Endothelial cell of umbilical vein (primary cell): ENCODE measurements around the gene C5orf15. TPM values are rescaled to one million over a fixed set of nuclear protein-coding genes. Genes with fewer than 3 reads are reported as not detected.

Source experiments
- BruUV-seq: library from RNA; stranded (reverse); fragments of 400-500 nt; replicated peaks from 2 replicates; lab custom pipeline; 2021; lab: Mats Ljungman, UMichigan
- CTCF ChIA-PET: fragments of 300-600, 350-600 bp; sonication (Branson Sonifier 250); formaldehyde crosslinking; loops from one replicate; lab custom pipeline; 2021; ENCODE audit warnings: antibody characterized with exemption, inconsistent platforms; lab: Charles Lee
- POLR2A ChIA-PET: fragments of 300-600, 350-600 bp; sonication (Branson Sonifier 250); formaldehyde crosslinking; loops from one replicate; lab custom pipeline; 2021; ENCODE audit warnings: antibody characterized with exemption, inconsistent platforms; lab: Charles Lee
- DNase-seq: peaks from one replicate; pipeline ENCODE4 v3.0.0-alpha.2; 2011; ENCODE audit warnings: low read depth, low spot score
- FAIRE-seq: peaks from 2 replicates; lab custom pipeline; 2011; peaks lifted over from hg19 to GRCh38; lab: Jason Lieb, UNC
- H2AFZ ChIP-seq: 2 replicates; pipeline ENCODE4 v1.6.0; 2012; ENCODE audit warnings: low read depth, low read length, control low read depth, inconsistent platforms
- H3K27ac ChIP-seq: 2 replicates; pipeline ENCODE4 v1.5.1; 2011; ENCODE audit warnings: low read depth, mild to moderate bottlenecking, control low read depth, low read length, moderate library complexity; ENCODE audit not compliant: insufficient read depth
- H3K27me3 ChIP-seq, 2 experiments: 2 replicates each; pipeline versions ENCODE4 v1.6.0 to v1.6.1; 2011; ENCODE audit warnings: low read length in 2 of 2, mixed read lengths in 1 of 2; ENCODE audit not compliant: control insufficient read depth in 2 of 2, insufficient read depth in 2 of 2
- H3K36me3 ChIP-seq, 2 experiments: 2 replicates in 1 of 2; 3 replicates in 1 of 2; pipeline ENCODE4 v1.5.1; 2011; ENCODE audit warnings: low read length in 2 of 2, mild to moderate bottlenecking in 1 of 2, moderate library complexity in 1 of 2; ENCODE audit not compliant: control insufficient read depth in 2 of 2, insufficient read depth in 2 of 2; ENCODE audit errors: extremely low read depth in 1 of 2
- H3K4me1 ChIP-seq: 3 replicates; pipeline ENCODE4 v1.5.1; 2011; ENCODE audit warnings: mild to moderate bottlenecking, low read length; ENCODE audit not compliant: control insufficient read depth, insufficient read depth; ENCODE audit errors: extremely low read depth
- H3K4me2 ChIP-seq: 2 replicates; pipeline ENCODE4 v1.6.1; 2011; ENCODE audit warnings: low read length, control low read depth, mixed read lengths; ENCODE audit not compliant: insufficient read depth
- H3K4me3 ChIP-seq, 3 experiments: fragments of 200-600 bp in 1 of 3; sonication (generic), shearing (Covaris generic) in 1 of 3; replicated peaks in 1 of 3; 2 replicates each; pipeline ENCODE4 v1.5.1; 2011 to 2016; ENCODE audit warnings: control low read depth in 3 of 3, low read length in 3 of 3, mild to moderate bottlenecking in 2 of 3, inconsistent platforms in 1 of 3, low read depth in 1 of 3, moderate library complexity in 1 of 3; ENCODE audit not compliant: insufficient read depth in 1 of 3
- H3K79me2 ChIP-seq: 2 replicates; pipeline ENCODE4 v1.6.0; 2012; ENCODE audit warnings: low read length, inconsistent platforms; ENCODE audit not compliant: control insufficient read depth, insufficient read depth
- H3K9ac ChIP-seq: replicated peaks from 2 replicates; pipeline ENCODE3; 2011; ENCODE audit warnings: low read length, control low read depth; ENCODE audit not compliant: insufficient read depth; ENCODE audit errors: extremely low read depth
- H3K9me1 ChIP-seq: replicated peaks from 3 replicates; pipeline ENCODE4 v1.6.0; 2011; ENCODE audit warnings: mild to moderate bottlenecking, low read length; ENCODE audit not compliant: control insufficient read depth, insufficient read depth; ENCODE audit errors: extremely low read depth
- H3K9me3 ChIP-seq: replicated peaks from 2 replicates; pipeline ENCODE4 v1.5.1; 2012; ENCODE audit warnings: low read length, inconsistent platforms; ENCODE audit not compliant: control insufficient read depth, insufficient read depth
- H4K20me1 ChIP-seq: replicated peaks from 2 replicates; pipeline ENCODE3; 2011; ENCODE audit warnings: mild to moderate bottlenecking, low read length; ENCODE audit not compliant: control insufficient read depth, insufficient read depth; ENCODE audit errors: extremely low read depth
- GATA2 ChIP-seq: IDR thresholded peaks from 2 replicates; pipeline ENCODE4 v1.7.0; 2011; ENCODE audit warnings: low read depth, mild to moderate bottlenecking, moderate library complexity, mixed read lengths, low read length; ENCODE audit not compliant: insufficient read length, insufficient read depth
- JUN ChIP-seq: IDR thresholded peaks from 2 replicates; pipeline ENCODE4 v1.6.1; 2011; ENCODE audit warnings: borderline replicate concordance, low read depth; ENCODE audit not compliant: insufficient read length, insufficient read depth
- MYC ChIP-seq: IDR thresholded peaks from one replicate; pipeline ENCODE4 v1.6.1; 2011; ENCODE audit warnings: mild to moderate bottlenecking, low read depth, low read length
- POLR2AphosphoS5 ChIP-seq: IDR thresholded peaks from 2 replicates; pipeline ENCODE4 v1.6.1; 2012; ENCODE audit warnings: low read depth, mild to moderate bottlenecking, control low read depth, low read length, moderate library complexity; ENCODE audit not compliant: insufficient read depth
- dilution Hi-C: fragments of 300-500 bp; cut with MboI; formaldehyde crosslinking; loops from one replicate; pipeline ENCODE4 v1.15.0; 2019; ENCODE audit warnings: low sequenced_read_pairs; ENCODE audit not compliant: extremely low pct_ligation_motif_present
- intact Hi-C: fragments of 100-400 bp; cut with micrococcal nuclease; formaldehyde crosslinking; loops from one replicate; pipeline ENCODE4 v1.10.0; 2022
- polyA plus RNA-seq, 4 experiments: library from polyadenylated mRNA; depleted of rRNA in 3 of 4; stranded (reverse) in 3 of 4; unstranded in 1 of 4; fragments of >200 nt; gene quantifications; 2 replicates each; pipeline versions ENCODE4 v1.2.1 to v1.2.3, GENCODE V29; 2011 to 2012; ENCODE audit warnings: missing spikeins in 1 of 4
- total RNA-seq: library from RNA; stranded (reverse); gene quantifications from 2 replicates; pipeline ENCODE4 v1.2.3, GENCODE V29; 2021
- TF ChIP-seq, protein P1 (sequence below): IDR thresholded peaks from 2 replicates; pipeline ENCODE4 v1.6.1; 2011; ENCODE audit not compliant: insufficient read depth, insufficient read length
- TF ChIP-seq, protein P2 (sequence below), 2 donors: IDR thresholded peaks; 1 replicate in 1 of 2; 2 replicates in 1 of 2; pipeline ENCODE4 v1.5.1; 2011; ENCODE audit warnings: low read length in 2 of 2, mild to moderate bottlenecking in 2 of 2, moderate library complexity in 2 of 2, control low read depth in 1 of 2, inconsistent platforms in 1 of 2, low read depth in 1 of 2; ENCODE audit not compliant: insufficient read depth in 1 of 2; ENCODE audit errors: extremely low read depth in 1 of 2

C5orf15 gene
- total and polyA plus RNA-seq, 2 donors (not counting 3 experiments of a cell fraction or from before 2014, with no cell fraction given): 25.3 to 45.4 TPM

DNA sequence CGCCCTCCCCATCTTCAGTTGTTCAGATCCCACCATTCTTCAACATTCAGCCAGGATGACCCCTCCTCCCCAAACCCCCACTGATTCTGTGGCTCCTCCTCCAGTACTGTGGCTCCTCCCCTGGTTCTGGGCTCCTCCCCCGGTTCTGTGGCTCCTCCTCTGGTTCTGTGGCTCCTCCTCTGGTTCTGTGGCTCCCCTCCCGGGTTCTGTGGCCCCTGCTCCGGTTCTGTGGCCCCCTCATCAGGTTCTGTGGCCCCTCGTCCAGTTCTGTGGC is 32.8 kb downstream of the C5orf15 start:
- FAIRE-seq: no peak
- Histone ChIP-seq H3K4me1 (peaks cover 3% of the 10 kb centered on the region), H3K4me3 (no peak overlapping the region), H2AFZ (no peak overlapping the region), H3K27me3 (no peaks in the 10 kb centered on the region), H3K9ac (no peak overlapping the region), H3K4me2 (no peak overlapping the region), H3K9me3 (no peaks in the 10 kb centered on the region), H4K20me1 (no peaks in the 10 kb centered on the region), H3K9me1 (no peaks in the 10 kb centered on the region), H3K27ac (no peak overlapping the region), H3K79me2 (no peaks in the 10 kb centered on the region), H3K36me3 (no peaks in the 10 kb centered on the region)
- dilution Hi-C loops (no loop called here), intact Hi-C loops (no loop called here)
- DNase-seq: no peak
- TF ChIP-seq, protein P1, sequence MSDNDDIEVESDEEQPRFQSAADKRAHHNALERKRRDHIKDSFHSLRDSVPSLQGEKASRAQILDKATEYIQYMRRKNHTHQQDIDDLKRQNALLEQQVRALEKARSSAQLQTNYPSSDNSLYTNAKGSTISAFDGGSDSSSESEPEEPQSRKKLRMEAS: no peak
- TF ChIP-seq, protein P2, sequence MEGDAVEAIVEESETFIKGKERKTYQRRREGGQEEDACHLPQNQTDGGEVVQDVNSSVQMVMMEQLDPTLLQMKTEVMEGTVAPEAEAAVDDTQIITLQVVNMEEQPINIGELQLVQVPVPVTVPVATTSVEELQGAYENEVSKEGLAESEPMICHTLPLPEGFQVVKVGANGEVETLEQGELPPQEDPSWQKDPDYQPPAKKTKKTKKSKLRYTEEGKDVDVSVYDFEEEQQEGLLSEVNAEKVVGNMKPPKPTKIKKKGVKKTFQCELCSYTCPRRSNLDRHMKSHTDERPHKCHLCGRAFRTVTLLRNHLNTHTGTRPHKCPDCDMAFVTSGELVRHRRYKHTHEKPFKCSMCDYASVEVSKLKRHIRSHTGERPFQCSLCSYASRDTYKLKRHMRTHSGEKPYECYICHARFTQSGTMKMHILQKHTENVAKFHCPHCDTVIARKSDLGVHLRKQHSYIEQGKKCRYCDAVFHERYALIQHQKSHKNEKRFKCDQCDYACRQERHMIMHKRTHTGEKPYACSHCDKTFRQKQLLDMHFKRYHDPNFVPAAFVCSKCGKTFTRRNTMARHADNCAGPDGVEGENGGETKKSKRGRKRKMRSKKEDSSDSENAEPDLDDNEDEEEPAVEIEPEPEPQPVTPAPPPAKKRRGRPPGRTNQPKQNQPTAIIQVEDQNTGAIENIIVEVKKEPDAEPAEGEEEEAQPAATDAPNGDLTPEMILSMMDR (IDR thresholded peaks at IDR 0.05; ENCODE audit: extremely low read depth in 1 of 2, insufficient read depth in 1 of 2, low read depth in 1 of 2, low read length in 2 of 2): no peak
- TF ChIP-seq MYC: no peak
- no peak for TF ChIP-seq GATA2
- TF ChIP-seq POLR2AphosphoS5: no peak
- TF ChIP-seq JUN: no peak
- CTCF ChIA-PET: no interaction called here
- no TSS peak for BruUV-seq
- POLR2A ChIA-PET: no interaction called here
